Tibial nerve (tissue), 4 donors: ENCODE data around the gene MAML2. TPM values are rescaled to one million over a fixed set of nuclear protein-coding genes. Genes with fewer than 3 reads are reported as not detected.

Experiments used
- DNase-seq, 2 donors: peaks; one replicate each; pipeline ENCODE4 v3.0.0-alpha.2; 2019; ENCODE audit warnings: low spot score in 2 of 2
- H3K27ac ChIP-seq, 4 donors: fragments of 200-600 bp; sonication (generic) in 3 of 4; one replicate each; pipeline ENCODE4 v1.5.1; 2017 to 2019; ENCODE audit warnings: mild to moderate bottlenecking in 1 of 4
- H3K27me3 ChIP-seq, 2 donors: fragments of 200-600 bp; sonication (generic) in 1 of 2; one replicate each; pipeline versions ENCODE4 v1.5.1 to v1.6.0; 2017 to 2019
- H3K36me3 ChIP-seq, 3 donors: fragments of 200-600 bp; sonication (generic); one replicate each; pipeline ENCODE4 v1.5.1; 2018 to 2019
- H3K4me1 ChIP-seq, 4 donors: fragments of 200-600 bp; sonication (generic) in 3 of 4; one replicate each; pipeline ENCODE4 v1.5.1; 2017 to 2019
- H3K4me3 ChIP-seq, 4 donors: fragments of 200-600 bp; sonication (generic) in 3 of 4; one replicate each; pipeline ENCODE4 v1.5.1; 2017 to 2019; ENCODE audit warnings: mild to moderate bottlenecking in 1 of 4, moderate library complexity in 1 of 4
- H3K9me3 ChIP-seq, 4 donors: fragments of 200-600 bp; sonication (generic) in 3 of 4; one replicate each; pipeline ENCODE4 v1.5.1; 2017 to 2019
- EP300 ChIP-seq, 2 donors: sonication (generic); formaldehyde crosslinking; IDR thresholded peaks; one replicate each; pipeline ENCODE4 v1.6.1; 2017; ENCODE audit warnings: antibody characterized with exemption in 2 of 2, mild to moderate bottlenecking in 1 of 2
- POLR2A ChIP-seq, 2 donors: fragments of 450-650 bp; IDR thresholded peaks; one replicate each; pipeline ENCODE4 v1.6.1; 2017; ENCODE audit warnings: antibody characterized with exemption in 2 of 2, mild to moderate bottlenecking in 2 of 2, moderate library complexity in 2 of 2
- WGBS, 2 donors: methylation state at CpG; one replicate each; pipeline ENCODE4 v1.1.5; 2018; 5-methylcytosine and 5-hydroxymethylcytosine counted together
- total RNA-seq, 4 donors: library from RNA; depleted of rRNA; stranded (reverse); fragments of >200 nt; gene quantifications; one replicate each; pipeline ENCODE4 v1.1.0, GENCODE V29; 2016
- TF ChIP-seq, protein P1 (sequence below), 5 experiments: fragments of 200-600 bp in 3 of 5; fragments of 450-650 bp in 2 of 5; sonication (generic) in 3 of 5; IDR thresholded peaks; one replicate each; pipeline ENCODE4 v1.5.1; 2016 to 2019; ENCODE audit warnings: antibody characterized with exemption in 5 of 5, mild to moderate bottlenecking in 3 of 5, moderate library complexity in 2 of 5

Gene MAML2
- total RNA-seq, 4 donors from 2014 or later, result 20.5 to 38.4 (median 27.9) TPM

GRCh38 chr11:96125400-96125799, 217.6 kb downstream of the MAML2 start:
- Histone ChIP-seq H3K27ac (no peak overlapping the region), H3K4me3 (no peak overlapping the region), H3K4me1 (peaks cover 0 to 22% (median 5%) of the 10 kb centered on the region in 4 donors), H3K27me3 (no peaks in the 10 kb centered on the region), H3K9me3 (no peaks in the 10 kb centered on the region), H3K36me3 (no peaks in the 10 kb centered on the region)
- DNase-seq, result no peak
- WGBS, 2 donors, result 70 to 81% methylated on average over 7 of the region's 7 CpGs
- TF ChIP-seq, protein P1, sequence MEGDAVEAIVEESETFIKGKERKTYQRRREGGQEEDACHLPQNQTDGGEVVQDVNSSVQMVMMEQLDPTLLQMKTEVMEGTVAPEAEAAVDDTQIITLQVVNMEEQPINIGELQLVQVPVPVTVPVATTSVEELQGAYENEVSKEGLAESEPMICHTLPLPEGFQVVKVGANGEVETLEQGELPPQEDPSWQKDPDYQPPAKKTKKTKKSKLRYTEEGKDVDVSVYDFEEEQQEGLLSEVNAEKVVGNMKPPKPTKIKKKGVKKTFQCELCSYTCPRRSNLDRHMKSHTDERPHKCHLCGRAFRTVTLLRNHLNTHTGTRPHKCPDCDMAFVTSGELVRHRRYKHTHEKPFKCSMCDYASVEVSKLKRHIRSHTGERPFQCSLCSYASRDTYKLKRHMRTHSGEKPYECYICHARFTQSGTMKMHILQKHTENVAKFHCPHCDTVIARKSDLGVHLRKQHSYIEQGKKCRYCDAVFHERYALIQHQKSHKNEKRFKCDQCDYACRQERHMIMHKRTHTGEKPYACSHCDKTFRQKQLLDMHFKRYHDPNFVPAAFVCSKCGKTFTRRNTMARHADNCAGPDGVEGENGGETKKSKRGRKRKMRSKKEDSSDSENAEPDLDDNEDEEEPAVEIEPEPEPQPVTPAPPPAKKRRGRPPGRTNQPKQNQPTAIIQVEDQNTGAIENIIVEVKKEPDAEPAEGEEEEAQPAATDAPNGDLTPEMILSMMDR (IDR thresholded peaks at IDR 0.05), result no peak
- TF ChIP-seq POLR2A (IDR thresholded peaks at IDR 0.05) (no peak), EP300 (IDR thresholded peaks at IDR 0.05) (no peak)

DNA sequence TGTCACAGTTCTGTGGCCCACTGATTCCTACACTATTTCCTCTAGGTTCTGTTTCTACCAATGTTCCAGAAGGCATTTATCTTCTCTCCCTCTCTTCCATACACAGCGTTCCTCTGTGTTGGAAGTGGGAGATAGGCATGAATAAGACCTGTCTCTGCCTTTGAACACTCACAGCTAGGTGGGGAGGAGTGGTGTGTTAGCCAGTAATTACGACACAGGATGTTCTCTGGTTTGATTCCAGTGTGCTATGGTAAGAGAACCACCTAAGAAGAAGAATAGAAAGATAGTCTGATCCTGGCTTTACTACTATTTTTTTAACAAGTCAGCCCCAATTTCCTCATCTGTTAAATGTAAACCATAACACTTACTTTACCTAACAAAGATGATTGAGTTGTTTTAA, 218.8 kb downstream of the MAML2 start:
- no peaks in the 10 kb centered on the region for H3K27me3 ChIP-seq
- TF ChIP-seq POLR2A (IDR thresholded peaks at IDR 0.05) (no peak), EP300 (IDR thresholded peaks at IDR 0.05) (no peak)
- TF ChIP-seq, protein P1 (IDR thresholded peaks at IDR 0.05), result no peak
- no peak overlapping the region for H3K27ac ChIP-seq
- no peak overlapping the region for H3K4me3 ChIP-seq
- DNase-seq, result no peak
- H3K36me3 ChIP-seq, result no peaks in the 10 kb centered on the region
- WGBS, 2 donors, result 89 to 98% methylated on average over 2 of the region's 2 CpGs
- H3K4me1 ChIP-seq, result peaks cover 0 to 20% (median 5%) of the 10 kb centered on the region in 4 donors
- H3K9me3 ChIP-seq, result no peaks in the 10 kb centered on the region

DNA sequence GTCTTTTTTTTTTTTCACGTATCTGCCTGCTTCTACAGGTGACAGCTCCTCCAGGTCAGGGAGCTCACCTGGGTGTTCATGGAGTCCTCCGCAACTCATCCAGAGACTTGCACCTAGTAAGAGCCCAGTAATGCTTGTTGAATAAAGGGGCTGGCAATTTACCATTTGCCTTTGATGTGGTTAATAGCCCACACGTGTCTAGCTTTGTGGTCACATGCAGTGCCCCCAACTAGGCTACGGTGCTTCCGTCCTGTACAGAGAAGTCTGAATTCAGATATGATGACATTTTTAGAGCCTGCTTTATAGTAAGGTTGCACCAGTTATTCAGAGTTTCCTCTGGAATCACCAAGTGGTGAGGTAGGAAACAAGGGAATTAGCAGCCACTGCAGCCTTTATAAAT, 219.7 kb downstream of the MAML2 start:
- WGBS, 2 donors, result 89 to 92% methylated on average over 5 of the region's 5 CpGs
- H3K27ac ChIP-seq, result no peak overlapping the region
- H3K36me3 ChIP-seq, result no peaks in the 10 kb centered on the region
- TF ChIP-seq, protein P1 (IDR thresholded peaks at IDR 0.05), result no peak
- TF ChIP-seq POLR2A (IDR thresholded peaks at IDR 0.05) (no peak), EP300 (IDR thresholded peaks at IDR 0.05) (no peak)
- H3K9me3 ChIP-seq, result no peaks in the 10 kb centered on the region
- no peak for DNase-seq
- no peaks in the 10 kb centered on the region for H3K27me3 ChIP-seq
- peaks cover 0 to 20% (median 5%) of the 10 kb centered on the region in 4 donors for H3K4me1 ChIP-seq
- no peak overlapping the region for H3K4me3 ChIP-seq

GRCh38 chr11:96122601-96123074, 220.4 kb downstream of the MAML2 start:
- Histone ChIP-seq H3K9me3 (no peaks in the 10 kb centered on the region), H3K27ac (no peak overlapping the region), H3K27me3 (no peaks in the 10 kb centered on the region), H3K36me3 (no peaks in the 10 kb centered on the region), H3K4me3 (no peak overlapping the region), H3K4me1 (peaks cover 0 to 15% (median 2%) of the 10 kb centered on the region in 4 donors)
- WGBS, 2 donors, result 35 to 41% methylated on average over 2 of the region's 2 CpGs
- DNase-seq, result no peak
- TF ChIP-seq EP300 (IDR thresholded peaks at IDR 0.05) (no peak), POLR2A (IDR thresholded peaks at IDR 0.05) (no peak)
- TF ChIP-seq, protein P1 (IDR thresholded peaks at IDR 0.05), result no peak

DNA sequence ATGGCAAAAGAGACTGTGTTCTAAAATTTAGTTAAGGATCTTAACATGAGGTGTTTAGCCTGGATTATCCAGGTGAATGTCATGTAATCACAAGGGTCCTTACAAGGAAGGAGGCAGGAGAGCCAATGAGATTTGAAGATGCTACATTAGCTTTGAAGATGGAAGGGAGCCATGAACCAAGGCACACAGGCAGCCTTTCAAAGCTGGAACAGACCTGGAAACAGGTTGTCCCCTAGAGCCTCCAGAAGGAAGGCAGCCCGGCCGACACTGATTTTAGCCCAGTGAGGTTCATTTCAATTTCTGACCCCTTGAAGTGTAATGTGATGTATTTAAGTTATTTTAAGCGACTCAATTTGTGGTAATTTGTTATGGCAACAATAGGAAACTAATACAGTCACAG, 223.8 kb downstream of the MAML2 start:
- Histone ChIP-seq H3K9me3 (no peaks in the 10 kb centered on the region), H3K27me3 (no peaks in the 10 kb centered on the region), H3K4me1 (peaks cover 0 to 9% (median 2%) of the 10 kb centered on the region in 4 donors), H3K36me3 (no peaks in the 10 kb centered on the region), H3K27ac (no peak overlapping the region), H3K4me3 (no peak overlapping the region)
- 92 to 97% methylated on average over 3 of the region's 3 CpGs for WGBS, 2 donors
- DNase-seq, result no peak
- TF ChIP-seq, protein P1 (IDR thresholded peaks at IDR 0.05), result no peak
- TF ChIP-seq EP300 (IDR thresholded peaks at IDR 0.05) (no peak), POLR2A (IDR thresholded peaks at IDR 0.05) (no peak)
